ENCODE measurements around the gene PRKCZ. TPM values are rescaled to one million over a fixed set of nuclear protein-coding genes. Genes with fewer than 3 reads are reported as not detected.

Gene PRKCZ
- total and polyA plus RNA-seq, 2 of the 4 experiments (the other 2 are of a cell fraction): 2.0 to 3.5 TPM

- H3K36me3 ChIP-seq (ENCODE audit: control insufficient read depth, insufficient read depth, low read length): no peaks in the 10 kb centered on the region
- 75% methylated on average over 3 of the region's 10 CpGs; no CpG with 5 or more reads in 1 of the 2 experiments for WGBS, 2 experiments (ENCODE audit: extremely low coverage in 2 of 2, insufficient read length in 1 of 2)
- no peak overlapping the region for H3K27ac ChIP-seq (ENCODE audit: insufficient read depth, low read length)
- H3K18ac ChIP-seq (ENCODE audit: low read depth, low read length): no peak overlapping the region
- no peak overlapping the region for H2BK20ac ChIP-seq (ENCODE audit: low read depth, low read length)
- DNase-seq (no peak), ATAC-seq (ENCODE audit: low read depth) (no peak)
- peaks cover 3% of the 10 kb centered on the region for H3K4me1 ChIP-seq (ENCODE audit: control insufficient read depth, insufficient read depth, low read length)
- no peak overlapping the region for H4K8ac ChIP-seq (ENCODE audit: low read depth in 2 of 2, low read length in 2 of 2)
- intact Hi-C loops (cut with micrococcal nuclease): no loop called here
- H3K56ac ChIP-seq (ENCODE audit: extremely low read depth, insufficient read depth, low read length): no peak overlapping the region
- no peak overlapping the region for H2BK5ac ChIP-seq (ENCODE audit: low read depth, low read length, poor library complexity, severe bottlenecking)
- no peak overlapping the region for H3K14ac ChIP-seq (replicated peaks; ENCODE audit: low read depth, low read length)
- no peak overlapping the region for H2AFZ ChIP-seq (replicated peaks; ENCODE audit: low read length, poor library complexity)
- H3K27me3 ChIP-seq (ENCODE audit: control insufficient read depth, insufficient read depth, low read length): peaks cover 12% of the 10 kb centered on the region
- ChIA-PET CTCF (interaction anchor here (1.4 kb wide), 1 partner anchor 8 kb away, joined by 5 read pairs; no protein-coding TSS in a partner anchor), POLR2A (ENCODE audit: unreplicated experiment) (no interaction called here)
- peaks cover 4% of the 10 kb centered on the region; the same call in 1 of the 2 replicates for H3K9me3 ChIP-seq (ENCODE audit: control insufficient read depth, insufficient read depth, low read length)
- H3K4me3 ChIP-seq (ENCODE audit: insufficient read depth, low read depth, low read length): no peak overlapping the region
- in situ Hi-C loops (cut with MboI; ENCODE audit: low sequenced_read_pairs): no loop called here
- no peak overlapping the region for H2BK120ac ChIP-seq (ENCODE audit: low read depth, low read length)
- no TSS peak for BruUV-seq (replicated peaks)
- no peak overlapping the region for H4K91ac ChIP-seq (ENCODE audit: insufficient read depth, low read depth, low read length)
- no peaks in the 10 kb centered on the region for H3K9me1 ChIP-seq (ENCODE audit: insufficient read depth, low read length)
- no peak overlapping the region for H3K4me2 ChIP-seq (ENCODE audit: low read depth, low read length)
- H3K23ac ChIP-seq (ENCODE audit: low read depth, low read length): no peak overlapping the region
- H3K9ac ChIP-seq (ENCODE audit: low read depth, low read length): no peak overlapping the region
- no peaks in the 10 kb centered on the region for H4K20me1 ChIP-seq (ENCODE audit: insufficient read depth, low read length)
- H4K5ac ChIP-seq (ENCODE audit: low read depth, low read length): no peak overlapping the region
- H3K79me1 ChIP-seq (ENCODE audit: low read depth in 1 of 2, low read length in 2 of 2): no peaks in the 10 kb centered on the region
- H2AK9ac ChIP-seq (replicated peaks; ENCODE audit: low read depth, low read length, poor library complexity): no peak overlapping the region
- TF ChIP-seq RFX5 (IDR thresholded peaks at IDR 0.05; ENCODE audit: low read depth, low read length): no peak
- TF ChIP-seq MXI1 (IDR thresholded peaks at IDR 0.05; ENCODE audit: borderline replicate concordance, low read depth, low read length): no peak
- TF ChIP-seq, protein P1, sequence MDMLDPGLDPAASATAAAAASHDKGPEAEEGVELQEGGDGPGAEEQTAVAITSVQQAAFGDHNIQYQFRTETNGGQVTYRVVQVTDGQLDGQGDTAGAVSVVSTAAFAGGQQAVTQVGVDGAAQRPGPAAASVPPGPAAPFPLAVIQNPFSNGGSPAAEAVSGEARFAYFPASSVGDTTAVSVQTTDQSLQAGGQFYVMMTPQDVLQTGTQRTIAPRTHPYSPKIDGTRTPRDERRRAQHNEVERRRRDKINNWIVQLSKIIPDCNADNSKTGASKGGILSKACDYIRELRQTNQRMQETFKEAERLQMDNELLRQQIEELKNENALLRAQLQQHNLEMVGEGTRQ (IDR thresholded peaks at IDR 0.05; ENCODE audit: low read depth, low read length): no peak
- TF ChIP-seq CTCF (conservative IDR thresholded peaks at IDR 0.05; ENCODE audit: low read depth, low read length): no peak
- no peak for TF ChIP-seq CEBPB (IDR thresholded peaks at IDR 0.05; ENCODE audit: low read depth, low read length)
- no peak for TF ChIP-seq MAFK (IDR thresholded peaks at IDR 0.05; ENCODE audit: low read depth, low read length)
- TF ChIP-seq POLR2A (IDR thresholded peaks at IDR 0.05; ENCODE audit: low read depth, low read length): no peak
- TF ChIP-seq CHD1 (IDR thresholded peaks at IDR 0.05; ENCODE audit: low read depth, low read length): no peak
- TF ChIP-seq BHLHE40 (IDR thresholded peaks at IDR 0.05; ENCODE audit: low read depth, low read length): no peak
- no peak for TF ChIP-seq NFE2L2 (IDR thresholded peaks at IDR 0.05; ENCODE audit: low read depth, low read length)
- no peak for TF ChIP-seq MAZ (IDR thresholded peaks at IDR 0.05; ENCODE audit: borderline replicate concordance, low read depth, low read length)
- no peak for TF ChIP-seq RCOR1 (IDR thresholded peaks at IDR 0.05; ENCODE audit: insufficient replicate concordance, low read length)
- TF ChIP-seq RAD21 (IDR thresholded peaks at IDR 0.05; ENCODE audit: low read length): no peak
- no peak for TF ChIP-seq ELK1 (IDR thresholded peaks at IDR 0.05; ENCODE audit: borderline replicate concordance, low read depth, low read length)
- no peak for TF ChIP-seq FOS (IDR thresholded peaks at IDR 0.05; ENCODE audit: low read depth, low read length)
- no peak for TF ChIP-seq SMC3 (IDR thresholded peaks at IDR 0.05; ENCODE audit: low read depth, low read length)
- H2AK5ac ChIP-seq (ENCODE audit: low read depth, low read length): no peak overlapping the region
- H2BK15ac ChIP-seq (ENCODE audit: low read depth, low read length): no peak overlapping the region
- dilution Hi-C loops (cut with HindIII; ENCODE audit: low sequenced_read_pairs, unreplicated experiment): no loop called here
- H3K4ac ChIP-seq (ENCODE audit: low read depth, low read length): no peak overlapping the region
Measured at GRCh38 chr1:2166695-2167094, 116.5 kb downstream of the PRKCZ start.
